Activated T-cell treated with anti-CD3 and anti-CD28 coated beads, Interleukin-2, amount 50 U/mL, for 72 hours (primary cell): ENCODE data around the gene LFNG. TPM values are rescaled to one million over a fixed set of nuclear protein-coding genes. Genes with fewer than 3 reads are reported as not detected.

Experiments used
- total RNA-seq, 2 donors: library from RNA; stranded (reverse); gene quantifications; one replicate each; pipeline ENCODE4 v1.2.3, GENCODE V29; 2022

The LFNG gene
- total RNA-seq, 2 donors from 2014 or later = 23.0 to 30.0 TPM

Other genes starting within 250 kb of the LFNG start
- gene SNX8, start 205.3 kb upstream of the LFNG start, total RNA-seq = 10 to 100 TPM; 25.5 to 31.2 TPM
- gene EIF3B, start 164.9 kb upstream of the LFNG start, total RNA-seq = 100 to 1,000 TPM; 120 to 121 TPM
- 10 to 100 TPM in 1 of 2 donors, 1 to 10 TPM in 1; 5.1 to 10.6 TPM for gene CHST12, start 116.2 kb upstream of the LFNG start, total RNA-seq
- not detected for gene GRIFIN, start 43.4 kb upstream of the LFNG start, total RNA-seq
- 10 to 100 TPM; 28.0 to 35.2 TPM for gene BRAT1, start 35.8 kb downstream of the LFNG start, total RNA-seq
- 10 to 100 TPM; 11.8 to 12.2 TPM for gene IQCE, start 39.2 kb downstream of the LFNG start, total RNA-seq
- gene TTYH3, start 112.2 kb downstream of the LFNG start, total RNA-seq = 10 to 100 TPM; 30.0 to 36.4 TPM
- 1 to 10 TPM in 1 of 2 donors, under 1 TPM in 1; 0.34 to 1.3 TPM for gene AMZ1, start 168.4 kb downstream of the LFNG start, total RNA-seq